Cardiac muscle cell (in vitro differentiated cells and primary cell): Measurements from ENCODE around the gene VPS54. TPM values are rescaled to one million over a fixed set of nuclear protein-coding genes. Genes with fewer than 3 reads are reported as not detected.

Experiments used
- DNase-seq, 2 donors: peaks; one replicate each; pipeline versions ENCODE4 v3.0.0 to v3.0.0-alpha.2; 2010 to 2017; ENCODE audit warnings: low read depth in 1 of 2, low spot score in 1 of 2
- H3K27ac ChIP-seq: fragments of 200-600 bp; sonication (generic); 2 replicates; pipeline ENCODE4 v1.5.1; 2016
- H3K27me3 ChIP-seq: fragments of 200-600 bp; sonication (generic); 2 replicates; pipeline ENCODE4 v1.6.0; 2016; ENCODE audit warnings: control low read depth
- H3K36me3 ChIP-seq: fragments of 200-600 bp; sonication (generic); 2 replicates; pipeline ENCODE4 v1.5.1; 2016; ENCODE audit warnings: control low read depth
- H3K4me1 ChIP-seq: fragments of 200-600 bp; sonication (generic); 2 replicates; pipeline ENCODE4 v1.8.1; 2017; ENCODE audit warnings: low read depth, mild to moderate bottlenecking, mixed run types
- H3K4me3 ChIP-seq: fragments of 200-600 bp; sonication (generic); 2 replicates; pipeline ENCODE4 v1.5.1; 2016; ENCODE audit warnings: mild to moderate bottlenecking
- H3K9me3 ChIP-seq: fragments of 200-600 bp; sonication (generic); 2 replicates; pipeline ENCODE4 v1.5.1; 2017; ENCODE audit warnings: low read depth, mild to moderate bottlenecking, control low read depth
- polyA plus RNA-seq: library from polyadenylated mRNA; unstranded; fragments of >200 nt; fragmentation: Nextera tagmentation; extraction: Ambion mirVana; gene quantifications from 2 replicates; pipeline ENCODE4 v1.2.1, GENCODE V29; 2016
- total RNA-seq: library from RNA; depleted of rRNA; stranded (reverse); fragments of >200 nt; gene quantifications from 2 replicates; pipeline ENCODE4 v1.2.3, GENCODE V29; 2016
- TF ChIP-seq, protein P1 (sequence below): IDR thresholded peaks from 2 replicates; pipeline ENCODE4 v1.5.1; 2012; ENCODE audit warnings: low read depth, mild to moderate bottlenecking, low read length

Gene VPS54
- total and polyA plus RNA-seq, 2 experiments from 2014 or later = 18.7 to 22.4 TPM

DNA sequence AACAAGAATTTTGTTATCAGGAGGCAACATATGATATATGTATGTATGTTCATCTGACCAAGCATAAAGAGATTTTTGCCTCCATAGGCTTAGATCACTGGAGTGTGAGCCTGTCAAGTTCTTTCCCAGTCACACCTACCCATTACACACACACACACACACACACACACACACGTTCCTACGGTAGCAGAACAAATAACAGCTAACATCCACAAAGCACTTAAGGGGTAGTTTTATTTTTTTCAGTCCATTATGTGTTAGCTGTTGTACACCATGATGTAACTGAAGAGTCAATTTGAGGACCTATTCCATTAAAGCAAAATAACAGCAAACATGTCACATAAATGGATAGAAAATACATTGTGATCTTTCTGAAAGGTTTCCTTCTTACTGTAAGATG lies 138.0 kb downstream of the VPS54 start:
- H3K27ac ChIP-seq = peak overlapping the region; percentile 38
- TF ChIP-seq, protein P1, sequence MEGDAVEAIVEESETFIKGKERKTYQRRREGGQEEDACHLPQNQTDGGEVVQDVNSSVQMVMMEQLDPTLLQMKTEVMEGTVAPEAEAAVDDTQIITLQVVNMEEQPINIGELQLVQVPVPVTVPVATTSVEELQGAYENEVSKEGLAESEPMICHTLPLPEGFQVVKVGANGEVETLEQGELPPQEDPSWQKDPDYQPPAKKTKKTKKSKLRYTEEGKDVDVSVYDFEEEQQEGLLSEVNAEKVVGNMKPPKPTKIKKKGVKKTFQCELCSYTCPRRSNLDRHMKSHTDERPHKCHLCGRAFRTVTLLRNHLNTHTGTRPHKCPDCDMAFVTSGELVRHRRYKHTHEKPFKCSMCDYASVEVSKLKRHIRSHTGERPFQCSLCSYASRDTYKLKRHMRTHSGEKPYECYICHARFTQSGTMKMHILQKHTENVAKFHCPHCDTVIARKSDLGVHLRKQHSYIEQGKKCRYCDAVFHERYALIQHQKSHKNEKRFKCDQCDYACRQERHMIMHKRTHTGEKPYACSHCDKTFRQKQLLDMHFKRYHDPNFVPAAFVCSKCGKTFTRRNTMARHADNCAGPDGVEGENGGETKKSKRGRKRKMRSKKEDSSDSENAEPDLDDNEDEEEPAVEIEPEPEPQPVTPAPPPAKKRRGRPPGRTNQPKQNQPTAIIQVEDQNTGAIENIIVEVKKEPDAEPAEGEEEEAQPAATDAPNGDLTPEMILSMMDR = no peak
- H3K27me3 ChIP-seq = no peaks in the 10 kb centered on the region
- H3K36me3 ChIP-seq = peaks cover 41% of the 10 kb centered on the region
- DNase-seq = no peak
- no peak overlapping the region for H3K4me3 ChIP-seq
- no peaks in the 10 kb centered on the region for H3K9me3 ChIP-seq
- H3K4me1 ChIP-seq = peaks cover 7% of the 10 kb centered on the region

- no peaks in the 10 kb centered on the region for H3K27me3 ChIP-seq
These were observed 138.6 kb downstream of the VPS54 start for GRCh38 chr2:63880625-63881024.

GRCh38 chr2:63879876-63880433 lies 139.3 kb downstream of the VPS54 start:
- H3K4me3 ChIP-seq = no peak overlapping the region
- peaks cover 18% of the 10 kb centered on the region for H3K4me1 ChIP-seq
- H3K36me3 ChIP-seq = peaks cover 35% of the 10 kb centered on the region
- TF ChIP-seq, protein P1 = no peak
- no peaks in the 10 kb centered on the region for H3K9me3 ChIP-seq
- DNase-seq = no peak
- no peaks in the 10 kb centered on the region for H3K27me3 ChIP-seq
- H3K27ac ChIP-seq = peak overlapping the region; percentile 38

More at GRCh38 chr2:63880625-63881024, 138.6 kb downstream of the VPS54 start:
- no peaks in the 10 kb centered on the region for H3K9me3 ChIP-seq
- TF ChIP-seq, protein P1 = no peak
- peaks cover 13% of the 10 kb centered on the region for H3K4me1 ChIP-seq
- peaks cover 35% of the 10 kb centered on the region for H3K36me3 ChIP-seq
- no peak for DNase-seq
- no peak overlapping the region for H3K4me3 ChIP-seq
- H3K27ac ChIP-seq = peak overlapping the region; percentile 38

GRCh38 chr2:63878486-63878885 lies 140.7 kb downstream of the VPS54 start:
- Histone ChIP-seq H3K9me3 (no peaks in the 10 kb centered on the region), H3K27me3 (no peaks in the 10 kb centered on the region), H3K4me3 (no peak overlapping the region), H3K27ac (peak overlapping the region; percentile 4), H3K4me1 (peaks cover 20% of the 10 kb centered on the region), H3K36me3 (peaks cover 25% of the 10 kb centered on the region)
- no peak for DNase-seq
- TF ChIP-seq, protein P1 = no peak

DNA sequence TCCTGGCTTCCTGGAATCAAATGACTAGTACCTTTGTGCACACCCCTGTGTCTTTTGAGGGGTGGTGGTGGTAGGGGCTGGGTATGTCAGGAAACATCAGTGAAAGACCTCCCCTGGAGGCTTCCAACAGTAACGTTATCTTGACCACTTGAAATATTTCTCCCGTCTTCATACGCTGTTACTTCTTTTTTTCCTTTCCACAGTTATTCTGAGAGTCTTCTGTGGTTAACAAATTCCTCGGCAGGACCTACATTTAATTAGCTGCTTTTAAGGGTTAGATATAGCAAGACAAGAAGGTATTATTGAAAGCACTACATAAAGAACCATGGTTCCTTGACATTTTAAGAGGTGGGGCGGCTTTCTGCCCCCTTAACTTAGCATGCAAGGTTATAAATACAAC lies 142.9 kb downstream of the VPS54 start:
- no peak for DNase-seq
- Histone ChIP-seq H3K4me3 (no peak overlapping the region), H3K4me1 (peaks cover 30% of the 10 kb centered on the region), H3K9me3 (no peaks in the 10 kb centered on the region), H3K27ac (peak overlapping the region; percentile 75), H3K36me3 (peaks cover 12% of the 10 kb centered on the region), H3K27me3 (no peaks in the 10 kb centered on the region)
- TF ChIP-seq, protein P1 = no peak
